IMR-90 (cell line): ENCODE measurements around the gene TMEM145. TPM values are rescaled to one million over a fixed set of nuclear protein-coding genes. Genes with fewer than 3 reads are reported as not detected.

Experiments
- ATAC-seq: fragments of 200-7000 bp; cut with Tn5 transposase; 2 replicates; pipeline ENCODE4 v1.9.1; 2020; ENCODE audit warnings: low read depth, mild to moderate bottlenecking, moderate library complexity
- BruUV-seq: library from RNA; stranded (reverse); fragments of 400-500 nt; replicated peaks from 2 replicates; lab custom pipeline; 2021; lab: Mats Ljungman, UMichigan
- CTCF ChIA-PET: fragments of 300-600 bp; formaldehyde crosslinking; extraction: SDS; loops from one replicate; lab custom pipeline; 2021; ENCODE audit warnings: antibody characterized with exemption; lab: Yijun Ruan, JAX
- POLR2A ChIA-PET: fragments of 300-600 bp; sonication (Branson Sonifier 250); formaldehyde crosslinking; loops from one replicate; lab custom pipeline; 2022; ENCODE audit warnings: antibody characterized with exemption; ENCODE audit not compliant: unreplicated experiment; lab: Charles Lee
- DNase-seq: peaks from one replicate; pipeline ENCODE4 v3.0.0; 2013
- H2AFZ ChIP-seq: replicated peaks from 2 replicates; pipeline ENCODE3; 2013; ENCODE audit warnings: low read length, mild to moderate bottlenecking; ENCODE audit not compliant: poor library complexity
- H2AK5ac ChIP-seq: 2 replicates; pipeline ENCODE4 v1.6.1; 2013; ENCODE audit warnings: low read depth, low read length, inconsistent platforms
- H2AK9ac ChIP-seq: replicated peaks from 2 replicates; pipeline ENCODE3; 2013; ENCODE audit warnings: mild to moderate bottlenecking, low read depth, low read length, moderate library complexity; ENCODE audit not compliant: poor library complexity
- H2BK120ac ChIP-seq: 2 replicates; pipeline ENCODE4 v1.6.1; 2013; ENCODE audit warnings: low read depth, low read length, inconsistent platforms
- H2BK15ac ChIP-seq: 3 replicates; pipeline ENCODE4 v1.6.1; 2013; ENCODE audit warnings: low read depth, low read length, inconsistent platforms
- H2BK20ac ChIP-seq: 2 replicates; pipeline ENCODE4 v1.6.1; 2013; ENCODE audit warnings: low read depth, mild to moderate bottlenecking, inconsistent platforms, low read length, moderate library complexity
- H2BK5ac ChIP-seq: 2 replicates; pipeline ENCODE4 v1.6.1; 2013; ENCODE audit warnings: mild to moderate bottlenecking, low read depth, low read length, inconsistent platforms; ENCODE audit not compliant: poor library complexity, severe bottlenecking
- H3K14ac ChIP-seq: replicated peaks from 2 replicates; pipeline ENCODE4 v1.6.1; 2013; ENCODE audit warnings: low read depth, low read length, inconsistent platforms
- H3K18ac ChIP-seq: 2 replicates; pipeline ENCODE4 v1.6.1; 2013; ENCODE audit warnings: low read depth, low read length, control low read depth
- H3K23ac ChIP-seq: 2 replicates; pipeline ENCODE4 v1.6.1; 2013; ENCODE audit warnings: low read depth, low read length, inconsistent platforms
- H3K27ac ChIP-seq: 2 replicates; pipeline ENCODE4 v1.5.1; 2013; ENCODE audit warnings: mild to moderate bottlenecking, control low read depth, low read length; ENCODE audit not compliant: insufficient read depth
- H3K27me3 ChIP-seq: 2 replicates; pipeline ENCODE4 v1.6.1; 2013; ENCODE audit warnings: low read length; ENCODE audit not compliant: control insufficient read depth, insufficient read depth
- H3K36me3 ChIP-seq: 2 replicates; pipeline ENCODE4 v1.6.1; 2013; ENCODE audit warnings: low read length, mixed read lengths; ENCODE audit not compliant: control insufficient read depth, insufficient read depth
- H3K4ac ChIP-seq: 2 replicates; pipeline ENCODE4 v1.6.1; 2013; ENCODE audit warnings: low read depth, low read length, inconsistent platforms
- H3K4me1 ChIP-seq: 2 replicates; pipeline ENCODE4 v1.6.1; 2013; ENCODE audit warnings: low read length, mixed read lengths; ENCODE audit not compliant: control insufficient read depth, insufficient read depth
- H3K4me2 ChIP-seq: 2 replicates; pipeline ENCODE4 v1.6.1; 2013; ENCODE audit warnings: low read depth, mild to moderate bottlenecking, control low read depth, low read length, moderate library complexity
- H3K4me3 ChIP-seq: 2 replicates; pipeline ENCODE4 v1.5.1; 2013; ENCODE audit warnings: low read depth, mild to moderate bottlenecking, control low read depth, low read length, moderate library complexity; ENCODE audit not compliant: insufficient read depth
- H3K56ac ChIP-seq: 2 replicates; pipeline ENCODE4 v1.6.1; 2013; ENCODE audit warnings: low read length, inconsistent platforms; ENCODE audit not compliant: insufficient read depth; ENCODE audit errors: extremely low read depth
- H3K79me1 ChIP-seq, 2 experiments: 2 replicates each; pipeline ENCODE4 v1.6.1; 2013; ENCODE audit warnings: low read length in 2 of 2, inconsistent platforms in 1 of 2, low read depth in 1 of 2
- H3K9ac ChIP-seq: 2 replicates; pipeline ENCODE4 v1.6.1; 2013; ENCODE audit warnings: low read depth, low read length, control low read depth
- H3K9me1 ChIP-seq: 2 replicates; pipeline ENCODE4 v1.6.1; 2013; ENCODE audit warnings: low read length, inconsistent platforms; ENCODE audit not compliant: insufficient read depth
- H3K9me3 ChIP-seq: 2 replicates; pipeline ENCODE4 v1.6.1; 2013; ENCODE audit warnings: low read length; ENCODE audit not compliant: control insufficient read depth, insufficient read depth
- H4K20me1 ChIP-seq: 2 replicates; pipeline ENCODE4 v1.6.1; 2013; ENCODE audit warnings: low read length, inconsistent platforms; ENCODE audit not compliant: insufficient read depth
- H4K5ac ChIP-seq: 2 replicates; pipeline ENCODE4 v1.6.1; 2013; ENCODE audit warnings: mild to moderate bottlenecking, low read depth, low read length, control low read depth
- H4K8ac ChIP-seq, 2 experiments: 2 replicates each; pipeline ENCODE4 v1.6.1; 2013; ENCODE audit warnings: low read depth in 2 of 2, low read length in 2 of 2, control low read depth in 1 of 2, inconsistent platforms in 1 of 2
- H4K91ac ChIP-seq: 2 replicates; pipeline ENCODE4 v1.6.1; 2013; ENCODE audit warnings: low read depth, low read length, inconsistent platforms; ENCODE audit not compliant: insufficient read depth
- BHLHE40 ChIP-seq: fragments of 150-350 bp; IDR thresholded peaks from 2 replicates; pipeline ENCODE4 v1.6.1; 2016; ENCODE audit warnings: mild to moderate bottlenecking, low read depth, low read length
- CEBPB ChIP-seq: IDR thresholded peaks from 2 replicates; pipeline ENCODE4 v1.6.1; 2012; ENCODE audit warnings: low read depth, low read length, improper control_type of control experiment
- CHD1 ChIP-seq: IDR thresholded peaks from 2 replicates; pipeline ENCODE4 v1.6.1; 2012; ENCODE audit warnings: low read depth, low read length, improper control_type of control experiment
- CTCF ChIP-seq: conservative IDR thresholded peaks from 2 replicates; pipeline ENCODE4 v1.5.1; 2012; ENCODE audit warnings: mild to moderate bottlenecking, low read depth, low read length, improper control_type of control experiment
- ELK1 ChIP-seq: fragments of 150-350 bp; IDR thresholded peaks from 2 replicates; pipeline ENCODE4 v1.6.1; 2016; ENCODE audit warnings: low read depth, mild to moderate bottlenecking, low read length, moderate library complexity, borderline replicate concordance
- FOS ChIP-seq: fragments of 150-350 bp; IDR thresholded peaks from 2 replicates; pipeline ENCODE4 v1.6.1; 2016; ENCODE audit warnings: low read depth, low read length
- MAFK ChIP-seq: IDR thresholded peaks from 2 replicates; pipeline ENCODE4 v1.6.1; 2012; ENCODE audit warnings: low read depth, low read length, improper control_type of control experiment
- MAZ ChIP-seq: IDR thresholded peaks from 2 replicates; pipeline ENCODE4 v1.6.1; 2012; ENCODE audit warnings: low read depth, mild to moderate bottlenecking, low read length, improper control_type of control experiment, moderate library complexity, borderline replicate concordance
- MXI1 ChIP-seq: IDR thresholded peaks from 2 replicates; pipeline ENCODE4 v1.6.1; 2012; ENCODE audit warnings: low read depth, mild to moderate bottlenecking, low read length, moderate library complexity, borderline replicate concordance
- POLR2A ChIP-seq: IDR thresholded peaks from 2 replicates; pipeline ENCODE4 v1.6.1; 2012; ENCODE audit warnings: mild to moderate bottlenecking, low read depth, low read length
- RAD21 ChIP-seq: IDR thresholded peaks from 2 replicates; pipeline ENCODE4 v1.6.1; 2012; ENCODE audit warnings: low read length, improper control_type of control experiment
- RCOR1 ChIP-seq: IDR thresholded peaks from 2 replicates; pipeline ENCODE4 v1.6.1; 2012; ENCODE audit warnings: mild to moderate bottlenecking, low read length, improper control_type of control experiment; ENCODE audit not compliant: insufficient replicate concordance
- RFX5 ChIP-seq: IDR thresholded peaks from 2 replicates; pipeline ENCODE4 v1.8.0; 2012; ENCODE audit warnings: low read depth, mild to moderate bottlenecking, low read length, moderate library complexity
- SMC3 ChIP-seq: fragments of 150-350 bp; IDR thresholded peaks from 2 replicates; pipeline ENCODE4 v1.6.1; 2016; ENCODE audit warnings: low read depth, mild to moderate bottlenecking, antibody characterized with exemption, low read length, moderate library complexity
- USF2 ChIP-seq: fragments of 150-350 bp; IDR thresholded peaks from 2 replicates; pipeline ENCODE4 v1.6.1; 2017; ENCODE audit warnings: mild to moderate bottlenecking, antibody characterized with exemption, low read length, low read depth
- WGBS, 2 experiments: methylation state at CpG; one replicate each; pipeline versions ENCODE4 v1.1.5 to v1.1.7; 2013; ENCODE audit warnings: missing lambda C conversion rate in 2 of 2; ENCODE audit not compliant: insufficient read length in 1 of 2; ENCODE audit errors: extremely low coverage in 2 of 2; 5-methylcytosine and 5-hydroxymethylcytosine counted together
- dilution Hi-C: fragments of 300-500 bp; cut with HindIII; formaldehyde crosslinking; loops from one replicate; pipeline ENCODE4 v1.14.3; 2018; ENCODE audit warnings: low sequenced_read_pairs; ENCODE audit not compliant: unreplicated experiment
- in situ Hi-C: fragments of 300-500 bp; cut with MboI; formaldehyde crosslinking; loops from 3 replicates; pipeline ENCODE4 v1.14.3; 2019; ENCODE audit warnings: low sequenced_read_pairs, inconsistent platforms, mixed read lengths
- intact Hi-C: fragments of 100-400 bp; cut with micrococcal nuclease; formaldehyde crosslinking; loops from 2 replicates; pipeline ENCODE4 v1.10.0; 2022
- polyA plus RNA-seq, 3 experiments: library from polyadenylated mRNA; depleted of rRNA; stranded (reverse); fragments of >200 nt; gene quantifications; 2 replicates each; pipeline ENCODE4 v1.2.3, GENCODE V29; 2012; ENCODE audit warnings: low replicate concordance in 1 of 3
- total RNA-seq: library from RNA; depleted of rRNA; stranded (reverse); fragments of >200 nt; gene quantifications from 2 replicates; pipeline ENCODE4 v1.2.3, GENCODE V29; 2012

Gene TMEM145
- total and polyA plus RNA-seq, 2 of the 4 experiments (the other 2 are of a cell fraction): under 0.01 to 0.41 TPM

GRCh38 chr19:42272989-42273406, 40.1 kb upstream of the TMEM145 start:
- peaks cover 22% of the 10 kb centered on the region; the same call in 1 of the 2 replicates for H4K20me1 ChIP-seq
- H3K14ac ChIP-seq: no peak overlapping the region
- H4K5ac ChIP-seq: no peak overlapping the region
- dilution Hi-C loops (no loop called here), in situ Hi-C loops (no loop called here), intact Hi-C loops (no loop called here)
- H2BK5ac ChIP-seq: no peak overlapping the region
- ChIA-PET POLR2A (no interaction called here), CTCF (no interaction called here)
- no peaks in the 10 kb centered on the region for H3K27me3 ChIP-seq
- peaks cover 29% of the 10 kb centered on the region for H3K36me3 ChIP-seq
- ATAC-seq (no peak), DNase-seq (no peak)
- no peak overlapping the region for H2BK20ac ChIP-seq
- no peak overlapping the region for H3K56ac ChIP-seq
- no TSS peak for BruUV-seq
- peaks cover 8% of the 10 kb centered on the region; the same call in 1 of the 2 replicates for H3K9me1 ChIP-seq
- no peaks in the 10 kb centered on the region for H3K9me3 ChIP-seq
- H3K4ac ChIP-seq: no peak overlapping the region
- H2BK15ac ChIP-seq: no peak overlapping the region
- no peak overlapping the region for H2AFZ ChIP-seq
- H3K23ac ChIP-seq: no peak overlapping the region
- TF ChIP-seq USF2 (no peak), MAZ (no peak), ELK1 (no peak), CTCF (no peak), POLR2A (no peak), RCOR1 (no peak), CHD1 (no peak), RFX5 (no peak), SMC3 (no peak), MAFK (no peak), MXI1 (no peak), BHLHE40 (no peak), FOS (no peak), CEBPB (no peak), RAD21 (no peak)
- H3K27ac ChIP-seq: no peak overlapping the region
- 98% methylated on average over 18 of the region's 23 CpGs; no CpG with 5 or more reads in 1 of the 2 experiments for WGBS, 2 experiments
- H2BK120ac ChIP-seq: no peak overlapping the region
- no peak overlapping the region for H4K8ac ChIP-seq
- H3K79me1 ChIP-seq: peaks cover 37 to 71% of the 10 kb centered on the region in 2 experiments
- no peak overlapping the region for H2AK9ac ChIP-seq
- peaks cover 15% of the 10 kb centered on the region for H3K4me1 ChIP-seq
- no peak overlapping the region for H2AK5ac ChIP-seq
- H4K91ac ChIP-seq: no peak overlapping the region
- no peak overlapping the region for H3K4me2 ChIP-seq
- H3K4me3 ChIP-seq: no peak overlapping the region
- no peak overlapping the region for H3K9ac ChIP-seq
- H3K18ac ChIP-seq: no peak overlapping the region
